GM18508 (cell line): ENCODE results near the gene ADAM23.

Experiments
- ATAC-seq: cut with Tn5 transposase; IDR thresholded peaks from one replicate; pipeline ENCODE4 v1.9.1; 2021; ENCODE audit warnings: moderate number of reproducible peaks; ENCODE audit not compliant: insufficient read depth, unreplicated experiment

The ADAM23 gene

DNA sequence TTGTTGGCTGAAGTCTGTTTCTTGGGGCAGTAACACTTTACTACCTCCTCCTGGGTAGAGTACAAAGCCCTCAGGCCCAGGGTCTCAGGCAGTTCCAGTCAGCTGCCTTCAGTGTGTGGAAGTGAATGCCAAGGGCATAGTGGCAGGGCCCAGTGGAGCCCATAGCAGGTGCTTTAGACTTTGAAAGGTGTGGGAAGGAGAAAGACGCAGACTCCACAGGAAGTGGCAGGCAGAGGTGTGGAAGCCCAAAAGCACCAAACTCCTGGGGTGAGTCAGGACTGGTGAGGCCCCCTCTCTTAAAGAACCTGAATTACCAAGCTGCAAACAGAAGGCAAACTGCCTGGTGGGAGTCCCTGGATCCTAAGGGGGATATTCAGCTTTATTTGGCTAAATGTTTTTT is 45.3 kb downstream of the ADAM23 start:
- no peak for ATAC-seq

DNA sequence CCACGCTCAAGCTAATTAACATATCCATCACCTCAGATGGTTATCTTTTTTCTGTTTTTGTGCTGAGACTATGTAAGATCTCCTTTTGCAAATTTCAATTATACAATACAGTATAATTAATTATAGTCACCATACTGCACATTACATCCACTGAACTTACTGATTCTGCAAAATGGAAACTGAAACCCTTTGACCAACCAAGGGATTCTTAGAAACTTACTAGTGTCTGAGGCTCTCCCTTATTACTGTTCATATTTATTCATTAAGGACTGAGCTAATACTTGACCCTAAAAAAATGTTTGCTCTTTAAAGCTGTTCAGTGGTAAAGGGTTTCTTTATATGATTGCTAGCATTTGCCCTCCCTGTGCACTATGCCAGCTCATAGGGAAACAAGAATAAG is 50.7 kb downstream of the ADAM23 start:
- no peak for ATAC-seq

- no peak for ATAC-seq
Observed at GRCh38 chr2:206502729-206503128, 59.4 kb downstream of the ADAM23 start.

GRCh38 chr2:206511283-206511682 is 68.0 kb downstream of the ADAM23 start:
- no peak for ATAC-seq

DNA sequence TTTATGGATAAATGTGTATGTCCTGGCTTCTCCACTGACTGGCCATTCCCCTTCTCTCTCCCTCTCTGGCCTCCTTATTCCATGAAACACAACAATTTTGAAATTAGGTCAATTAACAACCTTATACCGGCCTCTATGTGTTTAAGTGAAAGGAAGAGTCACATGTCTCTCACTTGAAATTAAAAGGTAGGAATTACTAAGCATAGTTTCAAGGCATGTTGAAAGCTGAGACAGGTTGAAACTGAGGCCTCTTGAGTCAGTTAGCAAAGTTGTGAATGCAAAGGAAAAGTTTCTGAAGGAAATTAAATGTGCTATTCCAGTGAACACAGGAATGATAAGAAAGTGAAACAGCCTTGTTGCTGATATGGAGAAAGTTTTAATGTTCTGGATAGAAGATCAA is 69.7 kb downstream of the ADAM23 start:
- no peak for ATAC-seq

GRCh38 chr2:206515580-206515979 is 72.2 kb downstream of the ADAM23 start:
- no peak for ATAC-seq

- ATAC-seq: no peak
Observed at GRCh38 chr2:206518997-206519396, 75.7 kb downstream of the ADAM23 start.

- no peak for ATAC-seq
Observed at GRCh38 chr2:206520450-206520849, 77.1 kb downstream of the ADAM23 start.

DNA sequence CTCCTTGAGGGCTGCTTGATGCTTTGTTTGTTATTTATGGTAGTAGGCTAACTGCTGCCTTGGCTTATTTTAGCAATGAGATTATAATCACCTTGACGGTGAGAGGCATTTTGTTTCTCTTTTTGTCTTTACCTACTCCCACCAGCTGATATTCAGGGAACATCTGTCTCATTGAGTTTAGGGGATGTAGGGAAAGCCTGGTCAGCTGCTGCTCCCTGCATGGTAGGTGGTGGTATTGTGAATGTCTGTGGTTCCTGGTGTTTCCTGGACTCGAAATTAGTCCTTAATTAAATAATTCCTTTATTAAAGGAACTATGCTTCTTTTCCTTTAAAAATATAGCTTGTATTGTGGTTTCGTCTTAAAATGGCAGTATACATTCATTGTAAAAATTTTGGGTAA is 77.8 kb downstream of the ADAM23 start:
- no peak for ATAC-seq

GRCh38 chr2:206521612-206522011 is 78.3 kb downstream of the ADAM23 start:
- no peak for ATAC-seq

GRCh38 chr2:206526416-206526815 is 83.1 kb downstream of the ADAM23 start:
- no peak for ATAC-seq

DNA sequence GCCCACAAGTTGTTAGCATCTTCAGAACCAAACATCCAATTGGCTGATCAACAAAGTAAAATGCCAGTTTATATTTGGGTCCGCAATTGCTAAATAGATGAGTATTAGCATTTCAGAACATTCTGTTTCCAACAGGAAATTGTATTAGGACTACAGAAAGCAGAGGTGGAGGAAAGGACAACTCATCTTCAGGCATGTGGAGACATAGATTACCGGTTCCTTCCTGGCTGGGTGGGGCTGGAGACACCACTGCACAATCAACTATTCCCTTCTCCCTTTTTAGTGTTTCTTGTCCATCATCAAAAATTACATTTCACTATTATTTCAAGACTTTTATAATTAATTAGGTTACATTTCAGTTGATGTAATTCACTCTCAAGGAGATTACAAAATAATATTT is 83.8 kb downstream of the ADAM23 start:
- no peak for ATAC-seq

GRCh38 chr2:206530727-206531126 is 87.4 kb downstream of the ADAM23 start:
- ATAC-seq: no peak

- ATAC-seq: no peak
Observed at GRCh38 chr2:206531996-206532543, 88.7 kb downstream of the ADAM23 start.

DNA sequence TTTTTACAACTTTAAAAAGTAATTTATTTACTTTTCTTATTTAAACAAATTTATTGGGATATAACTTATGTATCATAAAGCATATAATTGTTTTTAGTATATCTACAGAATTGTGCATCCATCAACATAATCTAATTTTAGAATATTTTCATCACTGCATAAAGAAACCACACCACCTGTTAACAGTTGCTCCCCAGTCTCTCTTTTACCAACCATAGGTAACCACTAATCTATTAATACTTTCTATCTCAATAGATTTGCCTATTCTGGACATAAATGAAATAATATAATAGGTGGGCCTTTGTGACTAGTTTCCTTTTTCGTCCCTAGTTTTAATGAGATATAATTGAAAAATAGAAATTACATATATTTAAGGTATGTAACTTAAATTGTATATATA is 90.6 kb downstream of the ADAM23 start:
- no peak for ATAC-seq

GRCh38 chr2:206535260-206535986 is 92.1 kb downstream of the ADAM23 start:
- no peak for ATAC-seq

- ATAC-seq: no peak
Observed at GRCh38 chr2:206540757-206541156, 97.4 kb downstream of the ADAM23 start.

- no peak for ATAC-seq
Observed at GRCh38 chr2:206543073-206543472, 99.7 kb downstream of the ADAM23 start.

GRCh38 chr2:206548383-206548782 is 105.1 kb downstream of the ADAM23 start:
- no peak for ATAC-seq

- ATAC-seq: no peak
Observed at GRCh38 chr2:206555721-206556120, 112.4 kb downstream of the ADAM23 start.

DNA sequence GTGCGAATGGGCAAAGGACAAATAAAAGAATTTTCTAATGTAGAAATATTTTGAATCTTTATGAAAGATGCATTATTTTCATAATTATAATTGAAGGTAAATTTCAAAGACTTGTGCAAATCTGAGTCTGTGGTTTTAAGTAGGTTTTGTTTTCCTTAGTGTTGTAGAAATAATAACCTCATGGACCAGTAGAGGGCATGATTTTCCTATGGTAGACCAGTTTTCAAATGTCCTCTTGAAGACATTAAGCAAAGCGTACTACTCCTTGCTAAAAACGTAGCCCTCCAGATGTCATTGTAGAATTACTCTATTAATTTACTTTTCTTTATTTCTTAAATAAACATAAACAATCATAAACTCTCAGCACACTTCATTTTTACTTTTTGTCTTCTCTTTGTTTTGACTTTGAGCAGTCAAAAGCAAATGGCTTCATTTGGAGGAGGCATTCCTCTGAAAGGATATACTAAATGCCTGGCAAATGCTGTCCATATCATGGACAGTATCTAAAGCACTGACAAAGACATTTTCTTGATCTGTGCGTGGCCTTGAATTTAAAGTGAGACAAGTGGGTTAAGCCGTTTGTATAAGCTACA is 113.1 kb downstream of the ADAM23 start:
- peak; percentile 55 for ATAC-seq

DNA sequence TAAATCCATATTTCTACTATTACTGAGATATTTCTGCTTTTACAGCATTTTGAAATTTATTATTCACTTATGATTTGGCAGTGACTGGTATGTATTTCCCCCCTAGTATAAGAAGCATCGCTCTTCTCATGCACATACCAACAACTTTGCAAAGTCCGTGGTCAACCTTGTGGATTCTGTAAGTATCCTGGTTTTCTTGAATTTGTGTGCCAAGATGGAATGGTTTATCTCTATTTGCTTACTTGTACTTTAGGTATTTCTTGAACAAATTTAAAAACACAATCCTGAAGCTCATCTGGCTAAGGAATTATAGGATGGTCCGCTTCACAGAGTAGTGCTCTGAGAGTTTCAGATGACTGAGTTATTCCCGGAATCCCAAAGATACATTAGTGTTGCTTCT is 114.0 kb downstream of the ADAM23 start:
- ATAC-seq: no peak
